ENCODE results near the gene COL27A1. TPM values are rescaled to one million over a fixed set of nuclear protein-coding genes. Genes with fewer than 3 reads are reported as not detected.

Gene COL27A1
- polyA plus RNA-seq, 2 of the 4 experiments (the other 2 are of a cell fraction): 6.9 to 20.6 TPM

GRCh38 chr9:114153761-114154599, 1.4 kb upstream of the COL27A1 start (continued):
- TF ChIP-seq ZC3H11A (IDR thresholded peaks at IDR 0.05): no peak
- peak; percentile 48 to 59 for TF ChIP-seq RAD21 (conservative IDR thresholded peaks at IDR 0.05 in 1 of 2, IDR thresholded peaks at IDR 0.05 in 1 of 2)
- peak; percentile 62 for TF ChIP-seq SMC3 (IDR thresholded peaks at IDR 0.05)

DNA sequence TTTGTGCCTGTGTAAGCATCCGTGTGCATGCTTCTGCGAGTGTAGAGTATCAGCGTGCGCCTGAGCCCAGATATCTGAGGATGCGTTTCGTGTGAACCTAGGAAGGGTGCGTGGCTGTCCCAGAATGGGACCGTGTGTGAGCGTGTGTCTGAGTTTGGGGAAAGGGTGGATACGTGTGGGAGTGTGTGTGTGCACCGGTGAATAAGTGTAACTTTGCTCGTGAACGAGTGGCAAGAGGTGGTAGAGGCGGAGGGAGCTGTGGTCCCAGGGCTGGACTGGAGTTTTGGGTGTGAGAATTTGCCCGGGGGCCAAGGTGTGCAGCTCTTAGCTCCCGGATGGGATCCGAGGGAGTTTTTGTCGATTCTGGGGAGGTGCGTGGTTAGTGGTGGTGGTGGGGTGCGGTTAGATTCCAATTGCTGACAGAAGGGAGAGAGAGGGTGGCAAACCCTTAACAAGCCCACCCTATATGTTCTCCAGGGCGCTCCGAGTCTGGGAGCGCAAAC, 686 bp upstream of the COL27A1 start:
- FAIRE-seq: no peak
- TF ChIP-seq RARB (CRISPR knock-in tag; IDR thresholded peaks at IDR 0.05) (no peak), EHF (CRISPR knock-in tag; IDR thresholded peaks at IDR 0.05) (no peak), RAD21 (conservative IDR thresholded peaks at IDR 0.05 in 1 of 2, IDR thresholded peaks at IDR 0.05 in 1 of 2) (no peak), CHD4 (IDR thresholded peaks at IDR 0.05; ENCODE audit: borderline replicate concordance) (no peak), TFCP2L1 (CRISPR knock-in tag; IDR thresholded peaks at IDR 0.05) (no peak), MAX (IDR thresholded peaks at IDR 0.05) (peak; percentile 38; the same call in 1 of the 2 replicates)
- Histone ChIP-seq H3K27ac (peak overlapping the region; percentile 63 to 96; a peak in 5 of 6 replicates), H3K4me2 (peak overlapping the region; percentile 100), H3K9me3 (no peaks in the 10 kb centered on the region), H3K4me1 (peaks cover 23% of the 10 kb centered on the region), H3K4me3 (peak overlapping the region; percentile 92)
- WGBS (ENCODE audit: missing lambda C conversion rate): 2% methylated on average over 23 of the region's 23 CpGs
- ChIA-PET CTCF (interaction anchor here (0.6 to 14.2 kb wide), 51 partner anchors 10 to 561 kb away, joined by 3 to 181 read pairs (median 6); no protein-coding TSS in a partner anchor), POLR2A (interaction anchor here (1.0 kb wide), 1 partner anchor 47 kb away, joined by 3 read pairs; no protein-coding TSS in a partner anchor)
- ATAC-seq: peak; percentile 48 to 56
- no peak for DNase-seq (ENCODE audit: low read depth in 1 of 2, low spot score in 1 of 2)

DNA sequence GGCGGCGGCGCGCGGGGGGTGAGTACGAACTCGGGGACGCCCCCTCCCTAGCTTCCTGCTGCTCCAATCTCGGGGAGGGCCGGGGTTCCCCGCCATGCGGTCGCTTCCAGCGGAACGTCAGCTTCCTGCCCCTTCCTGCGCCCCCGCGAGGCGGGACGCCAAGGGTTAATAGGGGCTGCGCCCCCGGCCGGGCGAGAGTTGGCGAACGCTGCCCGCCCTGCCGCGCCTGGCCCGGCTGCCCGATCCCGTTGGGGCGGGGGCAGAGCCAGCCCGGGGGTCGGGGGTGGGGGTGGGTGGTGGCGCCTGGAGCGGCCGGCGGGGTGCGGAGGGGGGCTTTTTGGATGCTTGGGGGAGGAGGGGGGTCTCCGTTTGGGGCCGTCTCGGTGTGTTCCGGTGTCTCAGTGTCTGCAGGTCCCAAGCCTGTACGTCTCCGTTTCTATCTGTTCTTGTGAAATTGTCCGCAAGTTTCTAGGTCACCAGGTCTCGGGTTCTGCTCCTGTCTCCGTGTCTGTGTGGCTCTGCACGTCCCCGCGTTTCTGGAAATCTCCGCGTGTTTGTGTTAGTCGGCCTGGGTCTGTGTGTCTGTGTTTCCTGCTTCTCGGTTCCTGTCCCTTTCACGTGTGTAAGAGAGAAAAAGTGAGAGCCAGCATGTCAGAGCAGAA, 789 bp downstream of the COL27A1 start:
- no peak for FAIRE-seq
- H3K4me3 ChIP-seq: peak overlapping the region; percentile 92
- peak; percentile 7 to 13; a peak in 3 of 6 replicates for ATAC-seq
- no peaks in the 10 kb centered on the region for H3K9me3 ChIP-seq
- POLR2A ChIA-PET: interaction anchor here (1.2 kb wide), 1 partner anchor 135 kb away, joined by 5 read pairs; no protein-coding TSS in a partner anchor
- peak overlapping the region; percentile 69 to 96 for H3K27ac ChIP-seq
- under 1% methylated on average over 17 of the region's 57 CpGs for WGBS (ENCODE audit: missing lambda C conversion rate)
- H3K4me2 ChIP-seq: peak overlapping the region; percentile 100
- no peak for DNase-seq (ENCODE audit: low read depth in 1 of 2, low spot score in 1 of 2)
- H3K4me1 ChIP-seq: peaks cover 23% of the 10 kb centered on the region
- TF ChIP-seq BHLHE40 (IDR thresholded peaks at IDR 0.05; ENCODE audit: low read depth, low read length): no peak
- peak; percentile 36; the same call in 1 of the 2 replicates for TF ChIP-seq MAX (IDR thresholded peaks at IDR 0.05)
- CTCF ChIA-PET: interaction anchor here (1.1 to 14.2 kb wide), 35 partner anchors 8 to 457 kb away, joined by 3 to 181 read pairs (median 8); no protein-coding TSS in a partner anchor

- Histone ChIP-seq H3K27ac (peak overlapping the region; percentile 69 to 96), H3K9me3 (no peaks in the 10 kb centered on the region), H3K4me1 (peaks cover 23% of the 10 kb centered on the region), H3K4me2 (peak overlapping the region; percentile 100), H3K4me3 (peak overlapping the region; percentile 92)
- CTCF ChIA-PET: interaction anchor here (0.8 to 14.2 kb wide), 12 partner anchors 11 to 136 kb away, joined by 3 to 181 read pairs (median 22); no protein-coding TSS in a partner anchor
- no peak for FAIRE-seq
- POLR2A ChIA-PET: interaction anchor here (1.2 kb wide), 1 partner anchor 134 kb away, joined by 5 read pairs; no protein-coding TSS in a partner anchor
- WGBS (ENCODE audit: missing lambda C conversion rate): 43% methylated on average over 23 of the region's 31 CpGs
- TF ChIP-seq RAD21 (conservative IDR thresholded peaks at IDR 0.05 in 1 of 2, IDR thresholded peaks at IDR 0.05 in 1 of 2): 0 out of 5 replicates have a peak, but pooled peaks of 1 of the 2 experiments have one; percentile 10
- TF ChIP-seq HOXB5 (CRISPR knock-in tag; IDR thresholded peaks at IDR 0.05): no peak
- ATAC-seq: peak; percentile 57 to 67
- peak; percentile 28 to 53 for DNase-seq (ENCODE audit: low read depth in 1 of 2, low spot score in 1 of 2)
These were observed 1.5 kb downstream of the COL27A1 start for GRCh38 chr9:114156657-114157421.

All from A549 (cell line).